ENCODE results near the gene KRTAP10-9.
"Not testable (repeated sequence)": the region's sequence is repeated elsewhere in the genome, so short reads cannot be mapped to it uniquely, and the experiment has no call there.

The KRTAP10-9 gene

DNA sequence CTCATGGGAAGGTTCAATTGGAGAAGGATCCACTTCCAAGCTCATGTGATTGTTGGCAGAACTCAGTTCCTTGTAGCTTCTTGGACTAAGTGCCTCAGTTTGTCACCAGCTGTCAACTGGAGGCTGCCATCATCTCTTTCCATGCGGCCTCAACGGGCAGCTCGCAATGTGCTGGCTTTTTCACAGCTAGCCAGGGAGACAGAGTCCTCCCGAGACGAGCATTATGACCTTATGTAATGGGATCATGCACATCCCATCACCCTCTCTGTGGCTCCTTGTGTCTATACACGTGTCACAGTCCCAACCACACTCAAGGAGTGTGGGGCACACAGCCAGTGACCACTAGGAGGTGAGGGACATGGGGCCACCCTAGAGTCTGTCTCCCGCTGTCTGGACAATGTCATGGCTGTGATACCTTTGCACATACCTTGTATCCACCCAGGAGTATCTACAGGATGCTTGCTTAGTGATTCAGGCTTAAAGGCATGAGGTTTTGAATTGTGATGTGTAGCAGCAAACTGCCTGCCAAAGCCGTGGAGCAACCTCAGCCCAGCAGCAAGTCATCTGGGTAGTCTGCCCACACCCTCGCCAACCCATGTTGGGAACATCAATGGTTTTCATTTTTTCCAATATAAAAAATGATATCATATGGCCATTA lies 30.7 kb upstream of the KRTAP10-9 start:
- no peak for DNase-seq

DNA sequence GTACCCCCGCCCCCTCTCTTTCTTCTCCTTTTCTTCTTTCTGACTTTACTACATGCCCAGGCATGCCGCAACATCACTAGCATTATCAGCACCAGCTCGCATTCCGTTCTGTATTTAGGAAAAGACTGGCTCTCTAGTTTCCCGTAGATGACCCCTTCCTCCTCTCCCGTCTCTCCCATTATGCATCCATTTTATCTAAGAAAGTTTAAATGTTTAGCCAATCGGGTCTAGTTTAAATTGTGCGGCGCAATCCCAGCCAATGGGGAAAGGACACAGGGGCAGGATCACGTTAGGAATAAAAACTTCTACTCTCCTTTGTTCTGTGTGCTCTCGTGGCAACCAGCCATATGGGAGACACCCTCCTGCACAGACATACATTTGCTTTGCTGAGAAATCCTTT lies 28.8 kb upstream of the KRTAP10-9 start:
- DNase-seq = no peak

DNA sequence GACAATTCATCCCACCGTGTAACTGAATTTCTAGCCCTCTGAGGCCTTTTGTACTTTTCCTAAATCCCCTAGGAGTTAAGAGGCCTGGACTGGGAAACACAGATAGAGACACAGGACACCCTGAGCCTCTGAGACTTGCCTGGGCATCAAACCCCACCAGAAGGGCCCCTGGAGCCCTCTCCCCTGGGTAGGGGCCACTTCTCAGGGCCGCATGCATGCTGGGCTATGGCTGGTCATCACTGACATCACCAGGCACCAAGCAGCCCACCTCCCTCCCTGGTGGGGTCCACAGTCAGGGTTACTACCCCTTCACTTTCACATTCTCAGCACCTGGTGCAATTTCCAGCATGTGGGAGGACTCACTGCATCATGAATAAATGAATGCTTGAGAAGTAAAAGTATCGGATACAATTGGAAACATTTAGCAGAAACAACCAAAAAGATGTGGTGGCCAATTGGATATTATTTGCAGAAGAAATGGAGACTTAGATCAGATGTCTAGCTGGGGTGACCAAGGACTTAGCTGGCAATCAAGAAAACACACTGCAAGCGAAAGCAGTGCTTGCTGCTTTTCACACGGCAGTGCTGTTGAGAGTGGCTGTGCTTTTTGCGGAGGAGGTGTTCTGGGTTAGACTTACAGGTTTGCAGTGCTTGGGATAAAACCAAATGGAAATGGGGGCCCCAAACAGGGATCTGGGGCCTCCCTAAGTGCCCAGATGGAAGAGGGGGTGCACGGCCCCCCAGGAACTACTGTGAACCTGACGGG lies 27.4 kb upstream of the KRTAP10-9 start:
- DNase-seq = no peak

DNA sequence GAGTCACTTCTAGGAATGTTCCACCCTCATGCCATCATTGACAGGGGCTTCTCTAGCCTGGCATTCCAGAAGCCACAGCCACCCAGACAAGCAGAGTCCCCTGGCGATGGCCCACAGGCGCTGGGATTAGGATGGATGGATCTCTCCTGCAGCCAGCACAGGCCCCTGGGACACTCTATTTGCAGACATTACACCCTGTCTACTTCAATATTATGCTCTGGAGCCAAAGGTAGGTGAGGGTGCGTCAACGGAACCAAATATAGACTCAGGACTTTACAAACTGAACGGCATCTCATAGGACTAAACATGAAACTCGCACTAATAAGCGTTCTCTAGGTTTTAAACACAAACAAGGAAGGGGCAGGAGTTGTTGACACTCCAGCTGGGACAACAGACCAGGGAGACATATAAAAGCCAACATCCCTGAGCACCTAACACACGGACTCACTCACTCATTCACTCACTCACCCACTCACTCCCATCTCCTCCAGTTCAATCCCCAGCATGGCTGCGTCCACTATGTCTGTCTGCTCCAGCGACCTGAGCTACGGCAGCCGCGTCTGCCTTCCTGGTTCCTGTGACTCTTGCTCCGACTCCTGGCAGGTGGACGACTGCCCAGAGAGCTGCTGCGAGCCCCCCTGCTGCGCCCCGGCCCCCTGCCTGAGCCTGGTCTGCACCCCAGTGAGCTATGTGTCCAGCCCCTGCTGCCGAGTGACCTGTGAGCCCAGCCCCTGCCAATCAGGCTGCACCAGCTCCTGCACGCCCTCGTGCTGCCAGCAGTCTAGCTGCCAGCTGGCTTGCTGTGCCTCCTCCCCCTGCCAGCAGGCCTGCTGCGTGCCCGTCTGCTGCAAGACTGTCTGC lies 26.5 kb upstream of the KRTAP10-9 start, which contains the start of gene KRTAP10-7:
TSS of gene KRTAP10-7 (plus strand) at position 480 of the 861 bp plus-strand sequence. CDS start at position 505, 25 bp downstream.
- not testable (repeated sequence) for DNase-seq

DNA sequence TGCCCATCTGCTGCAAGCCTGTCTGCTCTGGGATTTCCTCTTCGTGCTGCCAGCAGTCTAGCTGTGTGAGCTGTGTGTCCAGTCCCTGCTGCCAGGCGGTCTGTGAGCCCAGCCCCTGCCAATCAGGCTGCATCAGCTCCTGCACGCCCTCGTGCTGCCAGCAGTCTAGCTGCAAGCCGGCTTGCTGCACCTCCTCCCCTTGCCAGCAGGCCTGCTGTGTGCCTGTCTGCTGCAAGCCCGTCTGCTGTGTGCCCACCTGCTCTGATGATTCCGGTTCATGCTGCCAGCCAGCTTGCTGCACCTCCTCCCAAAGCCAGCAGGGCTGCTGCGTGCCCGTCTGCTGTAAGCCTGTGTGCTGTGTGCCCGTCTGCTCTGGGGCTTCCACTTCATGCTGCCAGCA lies 25.8 kb upstream of the KRTAP10-9 start:
- DNase-seq = not testable (repeated sequence)

DNA sequence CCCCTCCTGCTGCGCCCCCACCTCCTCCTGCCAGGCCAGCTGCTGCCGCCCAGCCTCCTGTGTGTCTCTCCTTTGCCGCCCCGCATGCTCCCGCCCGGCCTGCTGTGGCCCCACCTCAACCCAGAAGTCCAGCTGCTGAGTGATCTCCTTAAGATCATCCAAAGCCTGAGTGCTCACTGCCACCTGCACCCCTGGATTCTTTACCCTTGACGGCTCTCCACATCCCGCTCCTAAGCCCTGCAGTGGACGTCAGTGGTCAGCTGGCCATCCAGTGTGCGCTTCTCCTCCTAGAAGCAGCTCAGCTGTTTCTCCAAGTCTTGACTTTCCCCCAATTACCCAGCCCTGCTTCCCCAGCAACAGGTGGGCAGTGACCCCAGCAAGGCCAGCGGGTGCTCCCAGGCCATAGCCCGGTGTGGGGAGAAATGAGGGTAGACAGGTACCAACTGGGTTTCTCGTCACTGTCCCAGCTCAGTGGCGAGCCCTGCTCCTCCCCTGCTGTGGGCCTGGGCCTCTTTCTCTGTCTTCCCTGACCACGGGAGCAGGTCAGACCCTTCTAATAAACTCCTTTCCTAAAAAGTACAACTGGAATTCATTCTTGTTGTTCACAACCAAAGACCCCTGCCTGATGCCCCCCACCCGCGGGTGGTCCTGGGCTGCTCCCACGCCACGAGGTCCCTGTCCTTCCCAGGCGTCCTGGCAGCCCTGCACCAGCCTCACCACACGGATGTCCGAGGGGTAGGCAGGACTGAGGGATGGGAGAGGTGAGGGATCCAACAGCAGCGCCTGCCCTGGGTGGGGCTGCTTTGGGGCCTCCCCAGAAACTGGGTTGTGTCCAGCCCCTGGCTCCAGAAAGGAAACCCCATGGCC lies 25.1 kb upstream of the KRTAP10-9 start:
- no peak for DNase-seq

DNA sequence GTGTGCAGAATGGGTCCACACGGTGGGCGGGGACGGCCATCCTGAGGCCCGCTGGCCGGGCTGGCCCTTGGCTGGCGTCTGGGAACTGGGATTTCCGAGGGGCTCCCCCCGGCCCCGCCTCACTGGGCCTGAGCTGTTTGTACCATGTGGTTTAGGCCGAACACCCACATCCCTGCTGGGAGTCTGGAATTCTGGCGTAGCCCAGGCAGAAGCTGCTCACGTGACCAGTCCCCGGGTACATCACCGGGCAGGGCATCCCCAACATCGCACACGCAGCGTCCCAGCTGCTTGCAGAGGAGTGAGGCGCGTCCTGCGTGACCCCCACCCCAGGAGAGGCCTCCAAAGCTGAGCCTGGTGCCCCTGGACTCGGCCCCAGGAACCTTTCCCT lies 24.4 kb upstream of the KRTAP10-9 start:
- DNase-seq = no peak

DNA sequence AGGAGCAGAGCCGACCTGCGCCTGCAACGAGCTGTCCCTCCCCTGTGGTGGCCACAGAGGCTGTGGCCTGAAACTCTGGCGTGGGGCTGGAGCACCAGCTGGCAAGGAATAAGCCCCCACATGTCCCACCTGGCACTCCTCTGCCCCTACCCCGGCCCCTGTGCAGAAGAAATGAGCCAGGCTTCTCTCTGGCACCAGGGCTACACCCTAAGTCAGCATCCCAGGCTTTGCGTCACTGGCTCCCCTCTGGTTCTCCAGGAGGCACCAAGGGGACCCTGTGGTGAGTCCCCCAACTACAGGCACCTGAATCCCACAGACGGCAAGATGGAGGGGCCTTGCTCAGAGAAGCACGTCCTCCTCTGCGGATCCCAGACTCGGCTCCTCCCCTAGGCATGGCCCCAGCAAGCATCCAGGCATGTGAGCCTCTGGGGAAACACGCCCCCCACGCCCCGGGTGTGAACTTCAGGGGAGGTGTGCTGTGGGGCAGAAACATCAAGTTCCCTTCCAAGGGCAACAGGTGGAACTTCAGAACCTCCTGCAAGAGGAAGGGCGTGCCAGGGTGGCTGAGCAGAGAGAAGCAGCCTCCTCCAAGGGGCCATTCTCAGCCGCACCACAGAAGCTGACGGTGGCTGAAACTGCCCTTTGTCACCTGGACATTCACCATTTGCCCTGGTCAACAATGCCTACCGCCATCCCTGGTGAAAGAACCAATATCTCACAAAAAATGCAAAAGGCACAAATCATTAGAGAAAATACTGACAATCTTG lies 23.6 kb upstream of the KRTAP10-9 start:
- no peak for DNase-seq

DNA sequence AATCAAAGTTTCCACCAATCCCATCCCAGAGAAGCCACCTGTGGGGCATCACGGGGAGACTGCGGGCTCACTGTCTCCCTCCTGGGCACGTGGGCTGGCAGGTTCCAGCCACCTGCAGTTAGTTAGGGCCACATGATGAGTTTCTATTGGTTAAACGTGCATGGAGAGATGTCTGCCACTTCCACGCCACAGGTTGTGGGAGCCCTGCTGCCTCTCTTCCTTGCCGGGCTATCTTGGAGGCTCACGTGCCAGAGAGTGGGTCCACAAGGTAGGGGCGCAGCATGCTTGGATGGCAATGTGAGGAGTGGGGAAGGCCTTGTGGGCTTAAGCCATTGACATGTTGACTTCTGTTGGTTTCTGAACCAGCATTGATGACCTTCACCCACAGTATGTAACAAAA lies 23.0 kb upstream of the KRTAP10-9 start:
- DNase-seq = no peak

DNA sequence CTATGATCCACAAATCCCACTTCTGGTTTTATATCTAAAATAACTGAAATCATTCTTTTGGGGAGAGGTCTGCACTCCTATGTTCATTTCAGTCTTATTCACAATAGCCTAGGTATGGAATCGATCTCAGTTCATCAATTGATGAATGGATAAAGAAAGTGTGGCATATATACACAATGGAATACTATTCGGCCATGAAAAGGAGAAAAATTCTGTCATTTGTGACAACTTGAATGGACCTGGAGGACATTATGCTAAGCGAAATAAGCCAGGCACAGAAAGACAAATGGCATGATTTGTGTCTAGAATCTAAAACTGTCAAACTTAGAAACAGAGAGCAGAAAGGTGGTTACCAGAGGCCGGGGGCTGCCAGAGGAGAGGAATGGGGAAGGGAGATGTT lies 20.4 kb upstream of the KRTAP10-9 start:
- DNase-seq = no peak

DNA sequence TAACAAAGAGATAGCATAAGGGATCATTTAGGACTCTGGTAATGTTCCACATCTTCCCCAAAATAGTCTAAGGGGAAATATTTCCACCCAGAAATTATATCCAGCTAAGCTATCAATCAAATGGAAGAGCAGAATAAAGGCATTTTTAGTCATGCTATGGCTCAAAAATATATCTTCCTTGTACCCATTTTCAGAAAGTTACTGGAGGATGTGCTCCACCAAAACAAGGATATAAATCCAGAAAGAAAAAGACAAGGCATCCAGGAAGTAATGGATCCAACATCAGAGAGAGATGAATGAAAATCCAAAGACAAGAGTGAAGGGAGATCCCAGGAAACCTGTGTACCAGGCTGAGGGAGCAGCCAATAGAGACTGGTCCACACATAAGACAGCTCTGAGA lies 17.7 kb upstream of the KRTAP10-9 start:
- DNase-seq = no peak

DNA sequence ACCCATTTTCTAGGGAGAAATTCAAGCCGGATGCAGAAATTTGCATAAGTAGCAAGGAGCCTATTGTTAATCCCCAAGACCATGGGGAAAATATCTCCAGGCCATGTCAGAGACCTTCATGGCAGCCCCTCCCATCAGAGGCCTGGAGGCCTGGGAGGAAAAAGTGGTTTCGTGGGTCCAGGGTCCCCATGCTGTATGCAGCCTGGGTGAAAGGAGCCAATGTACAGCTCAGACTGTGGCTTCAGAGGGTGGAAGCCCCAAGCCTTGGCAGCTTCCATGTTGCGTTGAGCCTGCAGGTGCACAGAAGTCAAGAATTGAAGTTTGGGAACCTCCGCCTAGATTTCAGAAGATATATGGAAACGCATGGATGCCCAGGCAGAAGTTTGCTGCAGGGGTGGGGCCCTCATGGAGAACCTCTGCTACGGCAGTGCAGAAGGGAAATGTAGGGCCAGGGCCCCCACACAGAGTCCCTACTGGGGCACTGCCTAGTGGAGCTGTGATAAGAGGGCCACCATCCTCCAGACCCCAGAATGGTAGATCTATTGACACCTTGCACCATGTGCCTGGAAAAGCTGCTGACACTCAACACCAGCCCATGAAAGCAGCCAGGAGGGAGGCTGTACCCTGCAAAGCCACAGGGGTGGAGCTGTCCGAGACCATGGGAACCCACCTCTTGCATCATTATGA lies 16.6 kb upstream of the KRTAP10-9 start:
- DNase-seq = not testable (repeated sequence)

DNA sequence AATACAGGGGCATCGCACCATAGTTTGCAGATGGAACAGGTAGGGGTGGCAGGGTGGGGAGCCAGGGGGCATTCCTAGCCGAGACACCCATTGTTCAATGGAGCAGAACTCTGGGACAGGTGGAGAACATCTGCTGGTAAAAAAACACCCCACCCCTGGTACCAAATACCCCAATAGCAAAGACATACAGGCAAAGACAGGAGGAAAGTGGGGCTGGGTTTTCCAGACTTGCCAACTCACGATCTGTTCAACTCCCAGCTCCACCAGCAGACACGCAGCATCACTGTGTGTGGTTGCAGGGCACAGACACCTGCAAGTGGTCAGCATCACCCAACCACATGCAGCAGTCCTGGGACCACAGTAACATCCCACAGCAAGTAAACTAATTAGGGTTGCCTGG lies 15.3 kb upstream of the KRTAP10-9 start:
- no peak for DNase-seq

DNA sequence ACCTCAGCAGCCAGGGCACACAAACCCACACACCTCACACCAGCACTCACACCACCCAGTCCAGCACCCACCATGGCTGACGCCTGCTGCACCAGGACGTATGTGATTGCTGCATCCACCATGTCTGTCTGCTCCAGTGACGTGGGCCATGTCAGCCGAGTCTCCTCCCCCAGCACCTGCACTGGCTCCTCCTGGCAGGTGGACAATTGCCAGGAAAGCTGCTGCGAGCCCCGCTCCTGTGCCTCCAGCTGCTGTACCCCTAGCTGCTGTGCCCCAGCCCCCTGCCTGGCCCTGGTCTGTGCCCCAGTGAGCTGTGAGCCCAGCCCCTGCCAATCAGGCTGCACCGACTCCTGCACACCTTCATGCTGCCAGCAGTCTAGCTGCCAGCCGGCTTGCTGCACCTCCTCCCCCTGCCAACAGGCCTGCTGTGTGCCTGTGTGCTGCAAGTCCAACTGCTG lies 14.8 kb upstream of the KRTAP10-9 start, which contains the start of gene KRTAP10-8:
TSS of gene KRTAP10-8 (plus strand) at position 51 of the 458 bp plus-strand sequence. CDS start at position 73, 22 bp downstream.
- DNase-seq = no peak

DNA sequence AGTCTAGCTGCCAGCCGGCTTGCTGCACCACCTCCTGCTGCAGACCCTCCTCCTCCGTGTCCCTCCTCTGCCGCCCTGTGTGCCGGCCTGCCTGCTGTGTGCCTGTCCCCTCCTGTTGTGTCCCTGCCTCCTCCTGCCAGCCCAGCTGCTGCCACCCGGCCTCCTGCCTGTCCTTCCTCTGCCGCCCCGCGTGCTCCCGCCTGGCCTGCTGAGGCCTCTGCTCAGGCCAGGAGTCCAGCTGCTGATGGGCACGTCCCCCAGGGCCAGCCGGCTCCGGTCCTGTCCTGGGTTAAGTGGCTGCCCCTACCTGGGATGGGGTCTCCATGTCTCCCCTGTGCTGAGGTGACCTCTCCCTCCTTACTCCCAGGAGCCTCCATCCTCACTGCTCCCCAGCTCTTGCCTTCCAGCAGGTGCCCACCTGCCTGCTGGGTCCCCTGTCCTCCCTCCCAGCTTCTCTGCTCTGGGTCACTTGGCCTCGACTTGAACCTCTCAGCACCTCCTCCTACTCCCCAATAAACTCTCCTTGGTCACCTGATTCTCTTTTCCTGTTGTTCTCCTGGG lies 14.1 kb upstream of the KRTAP10-9 start:
- DNase-seq = no peak

DNA sequence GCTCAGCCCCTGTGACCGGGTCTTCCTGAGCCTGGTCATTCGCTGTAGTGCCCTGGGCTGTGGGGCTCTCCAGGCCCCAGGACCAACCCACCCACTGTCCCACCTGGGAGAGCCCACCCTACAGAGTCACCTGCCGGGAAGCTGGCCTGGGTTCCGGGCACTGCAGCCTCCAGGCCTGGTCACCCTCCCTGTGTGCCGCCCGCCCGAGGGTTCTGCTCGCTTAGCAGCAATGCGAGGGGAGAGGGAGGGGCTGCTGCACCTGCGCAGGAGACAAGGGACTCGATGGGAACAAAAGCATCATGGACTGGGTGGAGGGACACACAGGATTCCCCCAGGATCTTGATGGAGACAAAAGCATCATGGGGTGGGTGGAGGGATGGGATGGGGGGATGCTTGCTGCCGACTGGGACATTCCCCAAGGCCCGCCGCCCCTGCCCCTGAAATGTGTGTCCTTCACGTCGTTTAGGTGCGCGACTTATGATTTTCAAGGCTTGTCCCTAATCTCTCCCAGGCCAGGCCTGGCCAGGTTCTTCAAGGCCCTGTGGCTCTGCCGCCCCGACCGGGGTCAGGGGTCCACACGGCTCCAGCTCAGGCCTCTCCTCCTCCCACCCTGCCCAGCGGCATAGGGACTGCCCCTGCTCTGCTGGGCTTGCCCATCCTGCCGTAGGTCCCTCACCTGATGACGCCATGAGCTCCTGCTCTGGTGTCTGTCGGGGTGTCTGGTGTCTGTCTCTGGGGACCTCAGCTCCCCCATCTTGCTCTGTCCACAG lies 13.3 kb upstream of the KRTAP10-9 start:
- no peak for DNase-seq

DNA sequence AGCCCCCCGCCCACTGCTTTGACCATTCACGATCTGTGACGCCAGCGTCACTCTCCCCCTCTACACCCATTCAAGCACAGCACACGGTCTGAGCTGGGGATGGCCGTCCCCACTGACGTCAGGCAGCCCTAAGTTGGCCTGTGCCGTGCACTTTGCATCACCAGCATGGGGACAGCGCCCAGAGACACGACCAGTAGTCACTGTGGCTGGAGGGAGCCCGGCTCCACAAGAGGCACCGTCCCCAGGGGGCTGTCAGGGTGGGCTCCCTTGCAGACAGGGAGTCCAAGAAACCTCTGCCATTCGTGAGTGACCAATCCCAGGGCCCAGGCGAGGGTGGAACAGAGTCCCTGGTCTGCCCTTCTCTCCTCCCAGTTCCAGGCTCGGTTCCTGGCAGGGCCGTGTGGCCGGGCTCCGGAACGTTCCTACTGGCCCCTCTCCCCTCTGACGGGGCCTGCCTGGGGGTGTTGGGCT lies 12.7 kb upstream of the KRTAP10-9 start:
- no peak for DNase-seq

DNA sequence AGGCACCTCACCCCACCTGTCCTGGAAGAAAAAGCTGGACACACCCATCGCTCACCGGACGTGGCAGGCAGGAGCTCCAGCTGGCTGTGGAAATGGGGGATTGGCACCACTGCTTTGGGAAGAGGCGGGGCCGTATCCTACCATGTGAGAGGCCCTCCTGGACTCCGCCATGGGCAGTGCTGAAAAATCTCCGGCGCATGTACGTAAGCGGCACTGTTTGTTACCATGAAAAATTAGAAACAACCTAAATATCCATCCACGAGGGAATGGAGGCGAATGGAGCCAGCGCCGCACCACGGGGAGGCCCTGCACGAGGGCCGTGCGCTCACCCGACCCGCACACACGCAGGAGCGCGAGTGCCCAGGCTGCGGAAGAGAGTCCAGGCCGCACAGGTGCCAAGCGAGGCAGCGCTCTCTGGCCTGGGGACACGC lies 11.9 kb upstream of the KRTAP10-9 start:
- DNase-seq = no peak

DNA sequence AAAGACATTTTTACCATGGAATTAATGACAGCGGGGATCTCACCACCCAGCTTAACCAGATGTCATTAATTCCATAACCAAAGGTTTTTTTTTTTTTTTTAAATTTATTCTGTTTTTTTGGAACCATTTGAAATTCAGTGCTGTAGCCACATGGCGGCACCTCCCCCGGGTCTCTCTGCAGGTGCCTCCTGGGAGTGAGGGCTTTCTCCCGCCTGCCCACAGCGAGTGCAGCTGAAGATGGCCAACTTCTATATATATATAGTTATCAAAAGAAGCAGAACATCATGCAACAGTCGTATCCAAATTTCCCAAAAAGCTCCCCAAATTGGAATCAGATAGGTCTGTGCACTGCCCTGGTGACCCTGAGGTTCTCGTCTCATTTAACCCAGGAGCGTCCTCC lies 11.4 kb upstream of the KRTAP10-9 start:
- no peak for DNase-seq
